HFF-Myc (cell line): ENCODE data around the gene LASP1NB.

Experiments used
- DNase-seq: peaks from one replicate; pipeline ENCODE4 v3.0.0-alpha.2; 2011; ENCODE audit warnings: low read depth; ENCODE audit errors: extremely low read depth
- H3K4me3 ChIP-seq: replicated peaks from 2 replicates; pipeline ENCODE4 v1.5.1; 2011; ENCODE audit warnings: low read depth, mild to moderate bottlenecking, control low read depth, low read length
- TF ChIP-seq, protein P1 (sequence below): IDR thresholded peaks from 2 replicates; pipeline ENCODE4 v1.5.1; 2012; ENCODE audit warnings: mild to moderate bottlenecking, low read depth, low read length, control low read depth; ENCODE audit errors: missing control alignments

The LASP1NB gene

DNA sequence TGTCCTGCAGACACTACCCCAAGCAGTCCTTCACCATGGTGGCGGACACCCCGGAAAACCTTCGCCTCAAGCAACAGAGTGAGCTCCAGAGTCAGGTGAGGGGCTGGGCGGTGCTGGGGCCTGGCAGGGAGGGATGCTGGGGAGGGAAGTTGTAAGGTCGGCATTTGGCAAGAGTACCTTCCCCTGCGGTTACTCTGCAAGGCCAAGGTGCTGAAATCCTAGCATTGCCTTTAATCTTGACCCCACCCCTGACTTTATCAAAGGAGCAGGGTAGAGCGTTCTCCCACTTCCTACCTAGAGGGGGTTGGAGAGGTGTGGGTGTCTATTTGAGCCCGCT, 35.0 kb upstream of the LASP1NB start:
- no peak overlapping the region for H3K4me3 ChIP-seq
- TF ChIP-seq, protein P1, sequence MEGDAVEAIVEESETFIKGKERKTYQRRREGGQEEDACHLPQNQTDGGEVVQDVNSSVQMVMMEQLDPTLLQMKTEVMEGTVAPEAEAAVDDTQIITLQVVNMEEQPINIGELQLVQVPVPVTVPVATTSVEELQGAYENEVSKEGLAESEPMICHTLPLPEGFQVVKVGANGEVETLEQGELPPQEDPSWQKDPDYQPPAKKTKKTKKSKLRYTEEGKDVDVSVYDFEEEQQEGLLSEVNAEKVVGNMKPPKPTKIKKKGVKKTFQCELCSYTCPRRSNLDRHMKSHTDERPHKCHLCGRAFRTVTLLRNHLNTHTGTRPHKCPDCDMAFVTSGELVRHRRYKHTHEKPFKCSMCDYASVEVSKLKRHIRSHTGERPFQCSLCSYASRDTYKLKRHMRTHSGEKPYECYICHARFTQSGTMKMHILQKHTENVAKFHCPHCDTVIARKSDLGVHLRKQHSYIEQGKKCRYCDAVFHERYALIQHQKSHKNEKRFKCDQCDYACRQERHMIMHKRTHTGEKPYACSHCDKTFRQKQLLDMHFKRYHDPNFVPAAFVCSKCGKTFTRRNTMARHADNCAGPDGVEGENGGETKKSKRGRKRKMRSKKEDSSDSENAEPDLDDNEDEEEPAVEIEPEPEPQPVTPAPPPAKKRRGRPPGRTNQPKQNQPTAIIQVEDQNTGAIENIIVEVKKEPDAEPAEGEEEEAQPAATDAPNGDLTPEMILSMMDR, result no peak
- no peak for DNase-seq

DNA sequence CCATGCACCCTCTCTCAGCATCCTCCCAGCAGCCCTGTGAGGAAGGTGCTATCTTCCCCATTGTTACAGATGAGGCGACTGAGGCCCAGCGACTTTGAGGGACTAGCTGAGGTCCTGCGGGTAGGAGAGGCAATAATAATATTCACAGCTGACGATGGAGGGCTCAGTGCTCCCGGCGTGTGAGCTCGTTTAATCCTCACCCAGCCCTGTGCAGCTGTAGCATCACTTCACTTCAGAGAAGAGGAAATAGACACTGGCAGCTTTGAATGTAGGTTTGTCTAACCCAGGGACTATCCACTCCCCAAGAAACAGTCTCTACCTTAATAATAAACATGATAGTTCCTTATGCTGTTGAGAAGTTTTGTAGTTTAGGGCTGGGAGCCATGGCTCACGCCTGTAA, 34.0 kb upstream of the LASP1NB start:
- TF ChIP-seq, protein P1, result no peak

DNA sequence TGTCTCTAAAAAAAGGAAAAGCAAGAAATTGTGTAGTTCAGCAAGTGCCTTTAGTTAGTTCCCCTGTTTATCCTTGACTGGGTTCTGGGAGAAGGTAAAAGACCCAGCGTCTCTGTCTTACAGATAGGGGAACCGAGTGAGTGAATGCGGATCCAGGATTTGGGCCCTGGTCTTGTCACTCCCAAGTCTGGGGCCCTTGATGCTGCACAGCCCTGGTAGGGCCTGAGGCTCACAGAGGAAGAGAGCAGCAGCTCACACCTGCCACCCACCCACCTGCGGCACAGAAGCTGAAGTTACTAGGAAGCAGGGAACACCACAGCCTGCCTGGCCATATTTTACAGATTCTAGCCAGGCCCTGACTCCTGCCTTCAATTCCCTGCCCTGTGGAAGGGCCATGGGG, 33.3 kb upstream of the LASP1NB start:
- H3K4me3 ChIP-seq, result no peak overlapping the region
- TF ChIP-seq, protein P1, result no peak
- no peak for DNase-seq

More for the DNA sequence above, 34.0 kb upstream of the LASP1NB start:
- no peak overlapping the region for H3K4me3 ChIP-seq
- DNase-seq, result no peak

DNA sequence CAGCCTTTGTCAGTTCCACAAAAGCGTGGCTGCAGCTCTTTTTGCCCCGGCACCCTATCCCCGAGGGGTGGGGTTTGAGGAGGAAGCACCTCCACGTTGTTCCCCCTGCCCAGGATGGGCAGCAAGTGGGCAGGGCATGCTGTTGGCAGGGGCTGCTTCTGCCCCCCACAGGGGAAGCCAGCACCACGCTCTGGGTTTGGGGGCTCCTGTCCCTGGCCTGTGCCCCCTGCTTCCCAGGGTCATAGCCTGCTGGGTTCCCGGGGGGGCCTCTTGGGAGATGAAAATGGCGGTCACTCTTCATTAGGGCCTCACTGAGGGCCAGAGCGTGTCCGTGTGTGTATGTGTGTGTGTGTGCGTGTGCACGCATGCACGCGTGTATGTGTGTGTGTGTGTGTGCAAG, 32.8 kb upstream of the LASP1NB start:
- H3K4me3 ChIP-seq, result no peak overlapping the region
- DNase-seq, result no peak
- TF ChIP-seq, protein P1, result no peak

DNA sequence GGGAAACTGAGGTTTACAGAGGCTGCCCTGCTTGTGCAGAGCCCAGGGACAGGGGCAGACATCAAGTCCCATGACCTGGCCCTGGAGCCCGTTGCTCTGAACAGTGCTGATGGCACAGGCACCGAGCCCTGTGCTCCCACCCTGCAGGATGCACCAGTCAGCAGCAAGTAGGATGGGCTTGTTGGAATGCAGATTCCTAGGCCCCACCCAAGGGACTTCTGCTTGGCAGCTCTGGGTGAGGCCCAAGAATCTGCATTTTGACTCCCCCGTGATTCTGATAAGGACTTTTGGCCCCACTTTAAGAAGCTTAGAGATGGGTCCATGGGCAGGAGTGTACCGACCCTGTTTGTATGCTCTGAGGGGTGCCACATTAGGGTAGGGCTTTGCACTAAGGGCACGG, 32.3 kb upstream of the LASP1NB start:
- DNase-seq, result no peak
- no peak overlapping the region for H3K4me3 ChIP-seq
- TF ChIP-seq, protein P1, result no peak

DNA sequence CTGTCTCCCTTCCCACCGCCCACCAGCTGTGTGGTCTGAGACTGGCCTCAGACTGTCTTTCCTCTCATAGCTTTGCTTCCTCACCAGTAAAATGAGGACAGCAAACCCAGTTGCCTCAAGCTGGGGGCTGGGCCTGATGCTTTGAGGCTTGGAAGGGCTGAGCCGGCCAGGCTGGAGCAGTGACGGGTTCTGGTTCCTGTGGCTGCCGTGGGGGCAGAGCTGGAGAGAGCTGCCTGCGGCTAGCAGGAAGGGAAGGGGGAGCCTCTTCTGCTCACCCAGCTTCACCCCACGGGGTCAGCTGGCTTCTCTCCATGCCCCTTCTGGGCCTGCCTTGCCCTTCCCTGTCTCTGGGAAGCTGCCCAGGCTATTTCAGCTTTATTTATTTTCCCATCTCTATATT, 31.8 kb upstream of the LASP1NB start:
- no peak for DNase-seq
- no peak overlapping the region for H3K4me3 ChIP-seq
- TF ChIP-seq, protein P1, result no peak

DNA sequence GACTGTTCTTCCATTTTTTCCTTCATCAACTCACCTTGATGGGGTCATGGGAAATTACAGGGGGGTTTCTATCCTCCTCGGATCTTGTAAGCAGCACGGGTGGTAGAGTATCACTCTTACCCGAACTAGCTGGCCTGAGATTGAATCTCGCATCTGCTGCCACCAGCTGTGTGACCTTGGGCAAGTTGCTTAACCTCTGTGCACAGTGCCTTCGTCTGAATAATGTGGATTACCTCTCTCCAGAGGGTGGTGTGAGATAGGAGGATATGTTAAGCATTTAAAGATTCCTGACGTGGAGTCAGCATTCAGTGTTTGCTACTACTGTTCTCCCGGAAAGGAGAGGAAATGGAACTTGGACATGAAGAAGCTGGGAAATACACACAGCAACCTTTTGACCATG, 31.1 kb upstream of the LASP1NB start:
- TF ChIP-seq, protein P1, result no peak
- DNase-seq, result no peak
- H3K4me3 ChIP-seq, result no peak overlapping the region
